Breast epithelium (tissue), 4 donors: ENCODE measurements around the gene SLC8A3. TPM values are rescaled to one million over a fixed set of nuclear protein-coding genes. Genes with fewer than 3 reads are reported as not detected.

Experiments
- DNase-seq, 2 donors: peaks; one replicate each; pipeline ENCODE4 v3.0.0-alpha.2; 2019; ENCODE audit warnings: low spot score in 2 of 2
- H3K27ac ChIP-seq, 2 donors: fragments of 200-600 bp; sonication (generic) in 1 of 2; one replicate each; pipeline ENCODE4 v1.5.1; 2016 to 2019; ENCODE audit warnings: mild to moderate bottlenecking in 1 of 2
- H3K27me3 ChIP-seq, 2 donors: fragments of 200-600 bp; sonication (generic) in 1 of 2; one replicate each; pipeline versions ENCODE4 v1.5.1 to v1.6.0; 2017 to 2019; ENCODE audit warnings: control low read depth in 1 of 2, mild to moderate bottlenecking in 1 of 2
- H3K36me3 ChIP-seq: fragments of 200-600 bp; one replicate; pipeline ENCODE4 v1.5.1; 2019
- H3K4me1 ChIP-seq, 2 donors: fragments of 200-600 bp; sonication (generic); one replicate each; pipeline ENCODE4 v1.5.1; 2016 to 2019; ENCODE audit warnings: control low read depth in 1 of 2
- H3K4me3 ChIP-seq, 3 donors: fragments of 200-600 bp; sonication (generic); 1 replicate in 2 of 3; 2 replicates in 1 of 3; pipeline ENCODE4 v1.5.1; 2016 to 2019; ENCODE audit warnings: mild to moderate bottlenecking in 3 of 3, moderate library complexity in 2 of 3
- H3K9me3 ChIP-seq, 2 donors: fragments of 200-600 bp; sonication (generic) in 1 of 2; one replicate each; pipeline ENCODE4 v1.5.1; 2016 to 2019; ENCODE audit warnings: control low read depth in 1 of 2
- POLR2A ChIP-seq: fragments of 450-650 bp; IDR thresholded peaks from one replicate; pipeline ENCODE4 v1.6.1; 2016; ENCODE audit warnings: antibody characterized with exemption, mild to moderate bottlenecking, moderate library complexity
- POLR2AphosphoS5 ChIP-seq, 3 donors: sonication (generic); formaldehyde crosslinking; IDR thresholded peaks; one replicate each; pipeline ENCODE4 v1.6.1; 2017; ENCODE audit warnings: antibody characterized with exemption in 3 of 3
- intact Hi-C: fragments of 100-400 bp; cut with DNase I; formaldehyde crosslinking; loops from one replicate; pipeline ENCODE4 v1.15.1; 2023; ENCODE audit warnings: low total_unique reads
- total RNA-seq, 3 donors: library from RNA; depleted of rRNA; stranded (reverse); fragments of >200 nt; gene quantifications; one replicate each; pipeline ENCODE4 v1.1.0, GENCODE V29; 2016
- TF ChIP-seq, protein P1 (sequence below), 3 donors: fragments of 450-650 bp; IDR thresholded peaks; one replicate each; pipeline ENCODE4 v1.5.1; 2016 to 2017; ENCODE audit warnings: antibody characterized with exemption in 3 of 3, mild to moderate bottlenecking in 3 of 3, moderate library complexity in 3 of 3

The SLC8A3 gene
- total RNA-seq, 3 donors from 2014 or later, result 0.59 to 1.8 TPM; not detected in 1

DNA sequence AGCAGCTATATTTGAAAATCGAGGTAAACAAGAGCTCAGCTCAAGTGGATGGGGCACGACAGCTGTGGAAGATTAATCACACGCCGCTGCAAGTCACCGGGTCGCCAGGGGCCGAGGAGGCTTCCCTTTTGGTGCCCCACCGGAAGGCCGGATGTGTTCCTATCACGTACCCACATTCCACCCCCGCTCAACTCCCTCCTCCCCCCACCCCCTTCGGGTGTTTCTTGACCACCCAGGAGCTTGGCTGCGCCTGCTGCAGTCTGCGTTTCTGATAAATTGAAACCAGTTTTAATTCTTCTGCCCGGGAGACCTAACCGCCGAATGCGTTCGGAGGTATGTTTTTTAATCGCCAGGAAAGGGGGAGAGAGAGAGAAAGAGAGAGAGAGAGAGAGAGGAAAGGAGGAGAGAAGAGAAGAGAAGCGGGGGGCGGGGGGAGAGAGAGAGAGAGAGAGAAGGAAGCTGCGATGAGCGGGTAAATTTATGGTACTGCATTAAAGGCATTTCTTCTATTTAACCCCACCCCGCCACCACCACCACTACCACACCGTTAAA lies 1.8 kb downstream of the SLC8A3 start:
- Histone ChIP-seq H3K9me3 (no peaks in the 10 kb centered on the region), H3K4me3 (peak overlapping the region; percentile 25 to 64 (median 43)), H3K27me3 (peaks cover 5 to 59% of the 10 kb centered on the region in 2 donors), H3K36me3 (no peaks in the 10 kb centered on the region), H3K27ac (no peak overlapping the region), H3K4me1 (no peaks in the 10 kb centered on the region)
- TF ChIP-seq POLR2AphosphoS5 (IDR thresholded peaks at IDR 0.05), result no peak
- TF ChIP-seq POLR2A, result no peak
- TF ChIP-seq, protein P1, sequence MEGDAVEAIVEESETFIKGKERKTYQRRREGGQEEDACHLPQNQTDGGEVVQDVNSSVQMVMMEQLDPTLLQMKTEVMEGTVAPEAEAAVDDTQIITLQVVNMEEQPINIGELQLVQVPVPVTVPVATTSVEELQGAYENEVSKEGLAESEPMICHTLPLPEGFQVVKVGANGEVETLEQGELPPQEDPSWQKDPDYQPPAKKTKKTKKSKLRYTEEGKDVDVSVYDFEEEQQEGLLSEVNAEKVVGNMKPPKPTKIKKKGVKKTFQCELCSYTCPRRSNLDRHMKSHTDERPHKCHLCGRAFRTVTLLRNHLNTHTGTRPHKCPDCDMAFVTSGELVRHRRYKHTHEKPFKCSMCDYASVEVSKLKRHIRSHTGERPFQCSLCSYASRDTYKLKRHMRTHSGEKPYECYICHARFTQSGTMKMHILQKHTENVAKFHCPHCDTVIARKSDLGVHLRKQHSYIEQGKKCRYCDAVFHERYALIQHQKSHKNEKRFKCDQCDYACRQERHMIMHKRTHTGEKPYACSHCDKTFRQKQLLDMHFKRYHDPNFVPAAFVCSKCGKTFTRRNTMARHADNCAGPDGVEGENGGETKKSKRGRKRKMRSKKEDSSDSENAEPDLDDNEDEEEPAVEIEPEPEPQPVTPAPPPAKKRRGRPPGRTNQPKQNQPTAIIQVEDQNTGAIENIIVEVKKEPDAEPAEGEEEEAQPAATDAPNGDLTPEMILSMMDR (IDR thresholded peaks at IDR 0.05), result no peak
- intact Hi-C loops, result no loop called here
- no peak for DNase-seq

GRCh38 chr14:70183991-70184390 lies 4.8 kb downstream of the SLC8A3 start:
- Histone ChIP-seq H3K4me1 (no peaks in the 10 kb centered on the region), H3K27ac (no peak overlapping the region), H3K4me3 (no peak overlapping the region), H3K27me3 (peaks cover 5 to 37% of the 10 kb centered on the region in 2 donors), H3K9me3 (no peaks in the 10 kb centered on the region), H3K36me3 (no peaks in the 10 kb centered on the region)
- intact Hi-C loops, result no loop called here
- TF ChIP-seq, protein P1 (IDR thresholded peaks at IDR 0.05), result no peak
- no peak for TF ChIP-seq POLR2AphosphoS5 (IDR thresholded peaks at IDR 0.05)
- no peak for TF ChIP-seq POLR2A
- no peak for DNase-seq

DNA sequence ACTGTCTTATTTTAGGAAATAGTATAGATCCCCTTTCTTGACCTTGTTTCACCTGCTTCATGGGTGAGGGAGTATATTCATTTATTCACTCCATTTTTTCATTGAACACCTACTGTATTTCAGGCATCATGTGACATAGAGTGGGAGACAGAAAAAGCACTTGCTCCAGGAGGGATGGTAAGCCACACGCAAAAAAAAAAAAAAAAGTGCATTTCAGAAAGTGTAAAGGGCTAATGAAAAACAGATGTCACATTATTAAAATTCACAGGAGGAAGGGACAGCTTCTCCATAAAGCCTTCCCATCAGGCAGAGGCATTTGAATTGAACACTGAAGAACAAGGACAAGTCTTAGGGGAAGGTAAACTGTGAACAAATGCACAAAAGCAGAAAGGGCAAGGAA lies 7.5 kb downstream of the SLC8A3 start:
- H3K9me3 ChIP-seq, result no peaks in the 10 kb centered on the region
- no peak overlapping the region for H3K27ac ChIP-seq
- H3K27me3 ChIP-seq, result peaks cover 0 to 10% of the 10 kb centered on the region in 2 donors
- no peaks in the 10 kb centered on the region for H3K4me1 ChIP-seq
- H3K4me3 ChIP-seq, result no peak overlapping the region
- intact Hi-C loops, result no loop called here
- DNase-seq, result no peak
- TF ChIP-seq, protein P1 (IDR thresholded peaks at IDR 0.05), result no peak
- TF ChIP-seq POLR2A (no peak), POLR2AphosphoS5 (IDR thresholded peaks at IDR 0.05) (no peak)
- no peaks in the 10 kb centered on the region for H3K36me3 ChIP-seq

DNA sequence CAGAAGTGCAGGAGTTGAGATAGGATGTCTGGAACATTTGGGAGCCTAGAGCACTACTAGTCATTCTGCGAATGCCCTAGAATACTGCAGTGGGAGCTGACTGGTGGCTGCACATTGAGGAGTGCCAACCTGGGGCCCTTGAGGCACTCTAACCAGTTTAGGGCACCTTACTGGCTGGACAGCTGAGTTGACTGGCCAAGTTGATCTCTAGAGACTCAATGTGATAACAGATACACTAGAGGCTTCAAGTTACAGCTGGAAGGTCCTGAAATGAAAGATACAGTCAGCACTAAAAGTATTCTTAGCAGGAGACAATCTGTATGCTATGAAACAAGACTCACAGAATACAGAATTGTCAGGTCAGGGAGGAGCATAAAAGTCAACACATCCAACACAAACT lies 8.0 kb downstream of the SLC8A3 start:
- intact Hi-C loops, result no loop called here
- no peak for TF ChIP-seq POLR2AphosphoS5 (IDR thresholded peaks at IDR 0.05)
- TF ChIP-seq POLR2A, result no peak
- TF ChIP-seq, protein P1 (IDR thresholded peaks at IDR 0.05), result no peak
- Histone ChIP-seq H3K4me3 (no peak overlapping the region), H3K9me3 (no peaks in the 10 kb centered on the region), H3K36me3 (no peaks in the 10 kb centered on the region), H3K27ac (no peak overlapping the region), H3K27me3 (peaks cover 0 to 10% of the 10 kb centered on the region in 2 donors), H3K4me1 (no peaks in the 10 kb centered on the region)
- no peak for DNase-seq

DNA sequence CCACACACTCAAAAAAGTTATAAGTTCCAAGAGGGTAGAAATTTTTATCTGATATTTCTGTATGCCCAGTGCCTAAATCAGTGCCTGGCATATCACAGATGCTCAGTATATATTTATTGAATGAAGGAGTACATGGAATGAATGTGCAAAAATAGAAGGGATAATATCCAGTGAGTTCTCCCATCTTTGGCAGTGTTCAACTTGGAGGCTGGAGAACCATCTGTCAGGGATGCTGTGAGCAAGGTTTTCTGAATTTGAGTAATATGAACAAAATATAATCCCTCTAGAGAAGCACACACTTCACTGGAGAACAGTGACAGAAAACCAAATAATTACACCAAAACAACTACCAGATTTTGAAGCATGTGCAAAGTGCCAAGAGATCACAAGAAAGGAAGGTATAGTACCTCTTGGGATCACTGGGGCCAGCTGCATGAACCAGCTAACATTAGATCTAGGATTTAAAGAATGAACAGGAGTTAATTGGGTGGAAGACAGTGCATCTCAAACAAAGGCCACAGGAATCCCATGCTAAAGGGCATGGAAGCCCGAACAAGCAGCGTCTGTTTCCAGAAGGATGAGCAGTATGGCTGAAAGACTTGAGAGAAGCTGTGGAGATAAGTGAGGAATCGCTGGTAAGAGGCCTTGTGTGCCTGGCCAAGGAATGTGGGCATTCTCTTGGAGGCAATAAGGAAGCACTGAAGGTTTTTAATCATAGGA lies 11.5 kb downstream of the SLC8A3 start:
- intact Hi-C loops, result no loop called here
- TF ChIP-seq POLR2AphosphoS5 (IDR thresholded peaks at IDR 0.05) (no peak), POLR2A (no peak)
- TF ChIP-seq, protein P1 (IDR thresholded peaks at IDR 0.05), result no peak
- H3K4me1 ChIP-seq, result no peaks in the 10 kb centered on the region
- H3K36me3 ChIP-seq, result no peaks in the 10 kb centered on the region
- H3K9me3 ChIP-seq, result no peaks in the 10 kb centered on the region
- H3K27me3 ChIP-seq, result peaks cover 0 to 9% of the 10 kb centered on the region in 2 donors
- no peak overlapping the region for H3K27ac ChIP-seq
- H3K4me3 ChIP-seq, result no peak overlapping the region
- no peak for DNase-seq
